Gastroesophageal sphincter (tissue), 4 donors: ENCODE data around the gene SRI. TPM values are rescaled to one million over a fixed set of nuclear protein-coding genes. Genes with fewer than 3 reads are reported as not detected.

Experiments used
- ATAC-seq: fragments of 150-250 bp; one replicate; pipeline ENCODE4 v1.9.1; 2016; ENCODE audit warnings: mild to moderate bottlenecking, moderate library complexity
- H3K27ac ChIP-seq, 4 donors: fragments of 200-600 bp; sonication (generic) in 3 of 4; 1 replicate in 3 of 4; 2 replicates in 1 of 4; pipeline ENCODE4 v1.5.1; 2016 to 2019
- H3K27me3 ChIP-seq: fragments of 200-600 bp; sonication (generic); one replicate; pipeline ENCODE4 v1.5.1; 2019
- H3K36me3 ChIP-seq, 2 donors: fragments of 200-600 bp; sonication (generic); one replicate each; pipeline ENCODE4 v1.5.1; 2019; ENCODE audit warnings: control low read depth in 1 of 2
- H3K4me1 ChIP-seq, 3 donors: fragments of 200-600 bp; sonication (generic); 1 replicate in 2 of 3; 2 replicates in 1 of 3; pipeline ENCODE4 v1.5.1; 2016 to 2019; ENCODE audit warnings: control low read depth in 2 of 3
- H3K4me3 ChIP-seq, 2 donors: fragments of 200-600 bp; sonication (generic); one replicate each; pipeline ENCODE4 v1.5.1; 2019; ENCODE audit warnings: mild to moderate bottlenecking in 1 of 2, moderate library complexity in 1 of 2
- H3K9me3 ChIP-seq, 3 donors: fragments of 200-600 bp; sonication (generic); one replicate each; pipeline ENCODE4 v1.5.1; 2017 to 2019; ENCODE audit warnings: control low read depth in 2 of 3
- CTCF ChIP-seq, 4 experiments: fragments of 200-600 bp in 2 of 4; fragments of 450-650 bp in 2 of 4; sonication (generic) in 1 of 4; IDR thresholded peaks; one replicate each; pipeline ENCODE4 v1.5.1; 2017 to 2019; ENCODE audit warnings: antibody characterized with exemption in 4 of 4, mild to moderate bottlenecking in 2 of 4, moderate library complexity in 2 of 4
- EP300 ChIP-seq: sonication (generic); formaldehyde crosslinking; IDR thresholded peaks from one replicate; pipeline ENCODE4 v1.6.1; 2017; ENCODE audit warnings: antibody characterized with exemption, mild to moderate bottlenecking
- POLR2A ChIP-seq, 2 donors: fragments of 450-650 bp; IDR thresholded peaks; one replicate each; pipeline ENCODE4 v1.6.1; 2017; ENCODE audit warnings: antibody characterized with exemption in 2 of 2, mild to moderate bottlenecking in 2 of 2, moderate library complexity in 1 of 2
- POLR2AphosphoS5 ChIP-seq: sonication (generic); formaldehyde crosslinking; IDR thresholded peaks from one replicate; pipeline ENCODE4 v1.6.1; 2017; ENCODE audit warnings: antibody characterized with exemption
- WGBS, 2 donors: methylation state at CpG; one replicate each; pipeline ENCODE4 v1.1.5; 2018; ENCODE audit warnings: low coverage in 1 of 2; 5-methylcytosine and 5-hydroxymethylcytosine counted together
- total RNA-seq, 4 donors: library from RNA; depleted of rRNA; stranded (reverse); fragments of >200 nt; gene quantifications; one replicate each; pipeline ENCODE4 v1.1.0, GENCODE V29; 2016

Gene SRI
- total RNA-seq, 4 donors from 2014 or later: 35.2 to 72.5 (median 63.2) TPM

DNA sequence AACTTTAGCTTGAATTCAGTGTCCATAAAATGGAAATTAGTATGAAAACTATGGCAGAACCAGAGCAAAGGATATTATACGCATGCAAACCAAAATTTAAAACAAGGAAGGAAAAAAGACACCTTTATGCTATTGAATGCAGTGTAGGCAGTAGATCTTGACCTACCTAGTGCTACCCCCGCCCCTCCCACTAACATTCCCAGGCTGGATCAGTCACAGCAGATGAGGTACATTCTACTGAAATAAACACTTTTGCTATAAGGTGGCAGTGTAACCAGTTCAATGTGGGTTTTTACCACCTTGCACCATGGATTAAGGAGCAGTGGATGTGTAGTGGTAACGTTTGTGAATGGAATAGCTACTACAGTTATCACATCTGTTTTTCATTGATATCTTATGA, 27.9 kb downstream of the SRI start:
- H3K27me3 ChIP-seq: no peaks in the 10 kb centered on the region
- no peaks in the 10 kb centered on the region for H3K36me3 ChIP-seq
- H3K4me3 ChIP-seq: no peak overlapping the region
- H3K27ac ChIP-seq: no peak overlapping the region
- ATAC-seq: no peak
- H3K4me1 ChIP-seq: no peaks in the 10 kb centered on the region
- 67 to 79% methylated on average over 3 of the region's 3 CpGs for WGBS, 2 donors
- no peaks in the 10 kb centered on the region for H3K9me3 ChIP-seq
- TF ChIP-seq POLR2AphosphoS5 (no peak), CTCF (IDR thresholded peaks at IDR 0.05) (no peak), POLR2A (IDR thresholded peaks at IDR 0.05) (no peak), EP300 (no peak)

GRCh38 chr7:88185650-88186049, 34.2 kb downstream of the SRI start:
- TF ChIP-seq CTCF (IDR thresholded peaks at IDR 0.05): no peak
- TF ChIP-seq POLR2A (IDR thresholded peaks at IDR 0.05): no peak
- TF ChIP-seq EP300: no peak
- TF ChIP-seq POLR2AphosphoS5: no peak
- Histone ChIP-seq H3K27ac (no peak overlapping the region), H3K36me3 (no peaks in the 10 kb centered on the region), H3K4me3 (no peak overlapping the region), H3K9me3 (no peaks in the 10 kb centered on the region), H3K4me1 (no peaks in the 10 kb centered on the region), H3K27me3 (no peaks in the 10 kb centered on the region)
- no peak for ATAC-seq

DNA sequence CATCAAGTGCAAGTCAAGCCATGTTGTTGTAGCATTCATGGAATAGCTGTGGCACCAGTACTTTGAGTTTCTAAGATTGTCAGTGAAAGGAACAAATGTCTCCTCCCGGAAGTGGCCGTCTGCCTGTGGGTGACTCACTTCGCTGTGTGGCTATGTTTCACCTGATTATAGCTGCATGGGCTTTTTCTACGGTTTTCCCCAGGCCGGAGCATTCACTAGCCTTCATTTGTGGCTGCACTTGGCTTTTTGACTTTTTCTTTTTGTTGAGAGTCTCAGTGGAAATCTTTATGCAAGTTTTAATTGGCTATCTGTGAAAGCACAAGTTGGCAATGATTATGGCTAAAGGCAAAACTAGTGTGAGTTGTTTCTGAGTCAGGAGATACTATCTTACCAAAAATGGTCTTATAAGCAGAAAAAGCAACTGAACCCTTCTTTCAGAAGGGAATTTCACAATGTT, 35.0 kb downstream of the SRI start:
- H3K4me1 ChIP-seq: no peaks in the 10 kb centered on the region
- TF ChIP-seq CTCF (IDR thresholded peaks at IDR 0.05) (no peak), POLR2AphosphoS5 (no peak), EP300 (no peak), POLR2A (IDR thresholded peaks at IDR 0.05) (no peak)
- H3K27ac ChIP-seq: no peak overlapping the region
- no peak for ATAC-seq
- H3K9me3 ChIP-seq: no peaks in the 10 kb centered on the region
- H3K27me3 ChIP-seq: no peaks in the 10 kb centered on the region
- H3K4me3 ChIP-seq: no peak overlapping the region
- no peaks in the 10 kb centered on the region for H3K36me3 ChIP-seq
- 84% methylated on average over 5 of the region's 5 CpGs; no CpG with 5 or more reads in 1 of the 2 donors for WGBS, 2 donors

DNA sequence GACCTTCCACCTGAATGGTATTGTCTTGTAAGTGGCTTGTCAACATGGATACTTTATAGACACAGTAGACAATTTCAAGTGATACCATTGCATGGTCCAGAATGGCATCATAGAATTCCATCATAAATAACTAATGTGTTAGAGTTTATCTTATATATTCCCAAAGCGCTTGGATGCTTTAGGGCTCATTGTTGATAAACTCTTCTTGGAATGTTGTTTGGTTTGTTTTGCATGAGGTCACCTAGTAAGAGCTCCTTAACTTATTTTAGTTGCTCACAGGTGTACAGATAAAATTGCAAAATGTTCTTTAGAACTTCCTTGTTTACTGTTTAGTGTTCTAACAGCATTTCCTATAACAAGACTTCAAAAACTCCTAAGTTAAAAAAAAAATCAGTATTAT, 36.8 kb downstream of the SRI start:
- H3K9me3 ChIP-seq: no peaks in the 10 kb centered on the region
- no peaks in the 10 kb centered on the region for H3K4me1 ChIP-seq
- no peaks in the 10 kb centered on the region for H3K36me3 ChIP-seq
- 92 to 95% methylated on average over 1 of the region's 1 CpG for WGBS, 2 donors
- ATAC-seq: no peak
- no peak for TF ChIP-seq POLR2AphosphoS5
- no peak for TF ChIP-seq POLR2A (IDR thresholded peaks at IDR 0.05)
- TF ChIP-seq CTCF (IDR thresholded peaks at IDR 0.05): no peak
- TF ChIP-seq EP300: no peak
- H3K4me3 ChIP-seq: no peak overlapping the region
- H3K27ac ChIP-seq: no peak overlapping the region
- H3K27me3 ChIP-seq: no peaks in the 10 kb centered on the region

- Histone ChIP-seq H3K4me1 (no peaks in the 10 kb centered on the region), H3K27me3 (no peaks in the 10 kb centered on the region), H3K27ac (no peak overlapping the region), H3K9me3 (no peaks in the 10 kb centered on the region), H3K4me3 (no peak overlapping the region), H3K36me3 (no peaks in the 10 kb centered on the region)
- no peak for TF ChIP-seq CTCF (IDR thresholded peaks at IDR 0.05)
- TF ChIP-seq EP300: no peak
- no peak for TF ChIP-seq POLR2AphosphoS5
- no peak for TF ChIP-seq POLR2A (IDR thresholded peaks at IDR 0.05)
- ATAC-seq: no peak
- 78 to 97% methylated on average over 1 to 5 of the region's 5 CpGs for WGBS, 2 donors
These were observed 43.6 kb downstream of the SRI start for GRCh38 chr7:88176190-88176589.
